Adipocyte (in vitro differentiated cells): ENCODE results near the gene TIE1.

Source experiments
- DNase-seq: peaks from one replicate; pipeline ENCODE4 v3.0.0-alpha.2; 2015; ENCODE audit warnings: low read depth
- H3K27me3 ChIP-seq: replicated peaks from 2 replicates; pipeline ENCODE4 v1.7.0; 2013; ENCODE audit warnings: mild to moderate bottlenecking, low read length, moderate library complexity; ENCODE audit not compliant: control insufficient read depth, insufficient read depth
- H3K36me3 ChIP-seq: 2 replicates; pipeline ENCODE4 v1.7.0; 2013; ENCODE audit warnings: low read length, mild to moderate bottlenecking, moderate library complexity; ENCODE audit not compliant: control insufficient read depth, insufficient read depth, severe bottlenecking
- H3K4me1 ChIP-seq: 2 replicates; pipeline ENCODE4 v1.7.0; 2013; ENCODE audit warnings: mild to moderate bottlenecking, low read length, moderate library complexity; ENCODE audit not compliant: control insufficient read depth, insufficient read depth
- H3K4me3 ChIP-seq: 2 replicates; pipeline ENCODE4 v1.7.0; 2013; ENCODE audit warnings: mild to moderate bottlenecking, low read length, moderate library complexity
- H3K9ac ChIP-seq: 2 replicates; pipeline ENCODE4 v1.7.0; 2013; ENCODE audit warnings: mild to moderate bottlenecking, low read length, moderate library complexity
- H3K9me3 ChIP-seq: 2 replicates; pipeline ENCODE4 v1.7.0; 2013; ENCODE audit warnings: mild to moderate bottlenecking, low read length, moderate library complexity; ENCODE audit not compliant: control insufficient read depth

TIE1 gene

DNA sequence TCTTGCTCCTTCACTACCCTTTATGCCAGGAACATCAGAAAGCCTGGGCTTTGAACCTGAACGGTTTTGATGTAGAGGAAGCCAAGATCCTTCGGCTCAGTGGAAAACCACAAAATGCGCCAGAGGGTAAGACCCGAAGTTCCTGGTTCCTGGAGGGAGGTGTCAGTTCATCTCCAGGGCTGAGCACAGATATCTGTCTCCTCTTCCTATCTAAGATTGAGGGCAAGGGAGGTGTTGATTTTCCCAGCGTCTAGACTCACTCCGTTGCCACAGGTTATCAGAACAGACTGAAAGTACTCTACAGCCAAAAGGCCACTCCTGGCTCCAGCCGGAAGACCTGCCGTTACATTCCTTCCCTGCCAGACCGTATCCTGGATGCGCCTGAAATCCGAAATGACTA lies 58.9 kb downstream of the TIE1 start:
- Histone ChIP-seq H3K4me3 (peak overlapping the region; percentile 81), H3K36me3 (peaks cover 39% of the 10 kb centered on the region)

GRCh38 chr1:43360616-43361015 lies 59.8 kb downstream of the TIE1 start:
- H3K9me3 ChIP-seq, result no peaks in the 10 kb centered on the region
- peaks cover 22% of the 10 kb centered on the region for H3K4me1 ChIP-seq
- no peak overlapping the region for H3K4me3 ChIP-seq
- H3K27me3 ChIP-seq, result no peaks in the 10 kb centered on the region
- no peak for DNase-seq
- H3K9ac ChIP-seq, result no peak overlapping the region
- peaks cover 48% of the 10 kb centered on the region for H3K36me3 ChIP-seq

More for the DNA sequence above, 58.9 kb downstream of the TIE1 start:
- H3K4me1 ChIP-seq, result peaks cover 22% of the 10 kb centered on the region
- no peaks in the 10 kb centered on the region for H3K27me3 ChIP-seq
- DNase-seq, result no peak
- no peaks in the 10 kb centered on the region for H3K9me3 ChIP-seq
- H3K9ac ChIP-seq, result peak overlapping the region; percentile 39

DNA sequence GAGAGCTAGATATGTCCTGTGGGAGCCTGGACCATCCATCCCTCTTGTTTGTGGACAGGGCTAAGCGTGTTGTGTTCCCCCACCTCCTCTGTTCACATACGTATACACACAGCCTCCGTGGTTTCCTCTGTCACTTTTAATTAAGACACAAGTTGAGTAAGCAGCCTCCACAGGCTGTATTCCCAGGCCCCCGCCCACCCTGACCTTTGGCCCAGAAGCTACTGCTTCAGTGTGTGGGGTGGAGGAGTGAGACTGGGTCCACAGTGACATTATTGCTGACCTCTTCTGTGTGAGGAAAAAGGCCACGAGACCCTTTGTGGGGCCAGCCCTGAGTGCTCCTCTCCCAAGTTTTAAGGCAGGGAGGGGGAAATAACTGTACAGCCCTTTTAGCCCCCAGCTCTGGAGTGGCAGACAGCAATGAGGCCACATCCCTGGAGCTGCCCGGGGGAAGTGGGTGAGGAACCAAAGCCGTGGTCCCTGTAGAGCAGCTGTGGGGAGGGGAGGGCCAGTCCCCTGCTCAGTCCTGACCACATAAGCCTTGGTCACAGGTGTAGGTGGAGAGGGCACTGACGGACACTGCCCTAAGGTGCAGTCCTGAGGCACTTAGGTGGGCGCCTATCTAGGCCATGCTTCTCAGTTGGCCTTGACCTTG lies 62.6 kb downstream of the TIE1 start:
- Histone ChIP-seq H3K27me3 (no peaks in the 10 kb centered on the region), H3K36me3 (peaks cover 49% of the 10 kb centered on the region), H3K9ac (peak overlapping the region; percentile 28), H3K4me3 (no peak overlapping the region), H3K9me3 (no peaks in the 10 kb centered on the region), H3K4me1 (peaks cover 29% of the 10 kb centered on the region)
- no peak for DNase-seq

GRCh38 chr1:43363935-43364525 lies 63.2 kb downstream of the TIE1 start:
- no peak for DNase-seq
- peaks cover 49% of the 10 kb centered on the region for H3K36me3 ChIP-seq

GRCh38 chr1:43365678-43366077 lies 64.9 kb downstream of the TIE1 start:
- Histone ChIP-seq H3K27me3 (no peaks in the 10 kb centered on the region), H3K9me3 (no peaks in the 10 kb centered on the region), H3K4me3 (peak overlapping the region; percentile 95), H3K4me1 (peaks cover 35% of the 10 kb centered on the region), H3K36me3 (peaks cover 49% of the 10 kb centered on the region), H3K9ac (peak overlapping the region; percentile 97)
- no peak for DNase-seq

More at GRCh38 chr1:43363935-43364525, 63.2 kb downstream of the TIE1 start:
- Histone ChIP-seq H3K4me1 (peaks cover 35% of the 10 kb centered on the region), H3K27me3 (no peaks in the 10 kb centered on the region), H3K9ac (peak overlapping the region; percentile 28), H3K9me3 (no peaks in the 10 kb centered on the region), H3K4me3 (no peak overlapping the region)

DNA sequence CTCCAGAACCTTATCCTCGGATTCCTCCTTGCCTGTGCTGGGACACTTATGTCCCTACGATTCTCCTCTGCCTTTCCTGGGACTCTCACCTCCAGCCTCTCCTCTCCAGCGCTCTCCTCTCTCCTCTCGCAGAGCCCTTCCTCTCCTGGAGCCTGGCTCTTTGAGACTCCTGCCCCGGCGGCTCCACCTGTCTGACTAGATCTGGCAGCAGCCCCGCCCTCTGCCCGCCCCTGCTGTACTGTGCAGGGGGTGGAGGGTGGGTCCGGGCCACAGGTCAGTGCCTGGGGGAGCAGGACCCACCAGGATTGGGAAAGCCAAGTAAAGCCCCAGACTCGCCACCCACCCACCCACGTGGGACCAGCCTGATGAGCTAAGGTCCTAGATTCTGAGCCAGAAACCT lies 65.4 kb downstream of the TIE1 start:
- DNase-seq, result no peak
- H3K4me1 ChIP-seq, result peaks cover 35% of the 10 kb centered on the region
- peak overlapping the region; percentile 95 for H3K4me3 ChIP-seq
- peak overlapping the region; percentile 97 for H3K9ac ChIP-seq
- no peaks in the 10 kb centered on the region for H3K9me3 ChIP-seq
- H3K27me3 ChIP-seq, result no peaks in the 10 kb centered on the region
- peaks cover 46% of the 10 kb centered on the region for H3K36me3 ChIP-seq

GRCh38 chr1:43366601-43367025 lies 65.8 kb downstream of the TIE1 start:
- peaks cover 35% of the 10 kb centered on the region for H3K4me1 ChIP-seq
- H3K27me3 ChIP-seq, result no peaks in the 10 kb centered on the region
- DNase-seq, result no peak
- H3K4me3 ChIP-seq, result peak overlapping the region; percentile 95
- H3K36me3 ChIP-seq, result peaks cover 41% of the 10 kb centered on the region
- H3K9me3 ChIP-seq, result no peaks in the 10 kb centered on the region
- peak overlapping the region; percentile 97 for H3K9ac ChIP-seq

GRCh38 chr1:43367026-43367903 lies 66.5 kb downstream of the TIE1 start:
- peak; percentile 64 for DNase-seq
- Histone ChIP-seq H3K36me3 (peaks cover 35% of the 10 kb centered on the region), H3K9me3 (no peaks in the 10 kb centered on the region), H3K9ac (peak overlapping the region; percentile 97), H3K4me1 (peaks cover 35% of the 10 kb centered on the region), H3K27me3 (no peaks in the 10 kb centered on the region), H3K4me3 (peak overlapping the region; percentile 95)

GRCh38 chr1:43367904-43368645 lies 67.3 kb downstream of the TIE1 start, which contains the start of gene ELOVL1:
Gene ELOVL1 (minus strand): TSS chr1:43368011. CDS start chr1:43365609, 2,402 bp downstream.
- Histone ChIP-seq H3K36me3 (peaks cover 27% of the 10 kb centered on the region), H3K27me3 (no peaks in the 10 kb centered on the region), H3K9ac (peak within 1 kb of the TSS; percentile 97), H3K4me1 (peaks cover 33% of the 10 kb centered on the region), H3K9me3 (no peaks in the 10 kb centered on the region), H3K4me3 (peak within 1 kb of the TSS; percentile 95)
- peak; percentile 91 for DNase-seq

DNA sequence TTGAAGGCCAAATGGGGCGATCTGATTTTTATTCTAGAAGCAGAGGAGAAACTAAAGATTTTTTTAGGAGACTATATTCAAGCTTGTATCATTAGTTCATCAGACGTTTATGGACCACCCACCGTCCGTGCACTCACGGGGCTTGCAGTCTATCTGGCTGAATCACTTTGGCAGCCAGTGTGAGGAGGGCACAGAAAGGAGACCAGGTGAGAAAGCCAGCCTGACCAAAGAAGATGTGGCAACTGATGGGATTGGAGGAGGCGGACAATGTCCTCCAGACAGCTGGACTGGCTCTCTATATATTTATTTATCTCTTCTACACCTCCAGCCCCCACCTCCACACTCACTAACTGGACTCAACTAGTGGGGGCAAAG lies 67.9 kb downstream of the TIE1 start:
- Histone ChIP-seq H3K27me3 (no peaks in the 10 kb centered on the region), H3K9me3 (no peaks in the 10 kb centered on the region), H3K9ac (peak overlapping the region; percentile 86), H3K4me1 (peaks cover 35% of the 10 kb centered on the region), H3K36me3 (peaks cover 21% of the 10 kb centered on the region), H3K4me3 (peak overlapping the region; percentile 95)
- no peak for DNase-seq
